Sigmoid colon (tissue), 7 donors: ENCODE measurements around the gene LAMA3. TPM values are rescaled to one million over a fixed set of nuclear protein-coding genes. Genes with fewer than 3 reads are reported as not detected.

Experiments
- DNase-seq: peaks from one replicate; pipeline ENCODE4 v3.0.0-alpha.2; 2019
- H3K27ac ChIP-seq, 4 donors: fragments of 200-600 bp; sonication (generic); one replicate each; pipeline ENCODE4 v1.5.1; 2016 to 2019; ENCODE audit warnings: mild to moderate bottlenecking in 1 of 4
- H3K27me3 ChIP-seq, 3 donors: fragments of 200-600 bp; sonication (generic); one replicate each; pipeline ENCODE4 v1.5.1; 2019; ENCODE audit warnings: mild to moderate bottlenecking in 1 of 3
- H3K36me3 ChIP-seq, 4 donors: fragments of 200-600 bp; sonication (generic); one replicate each; pipeline ENCODE4 v1.5.1; 2016 to 2019
- H3K4me1 ChIP-seq, 4 donors: fragments of 200-600 bp; sonication (generic); one replicate each; pipeline ENCODE4 v1.5.1; 2017 to 2019
- H3K4me3 ChIP-seq, 4 donors: fragments of 200-600 bp; sonication (generic); one replicate each; pipeline ENCODE4 v1.5.1; 2017 to 2019; ENCODE audit warnings: mild to moderate bottlenecking in 2 of 4, moderate library complexity in 1 of 4
- H3K9me3 ChIP-seq, 4 donors: fragments of 200-600 bp in 3 of 4; sonication (generic) in 3 of 4; one replicate each; pipeline versions ENCODE4 v1.5.1 to v1.6.1; 2013 to 2019
- CTCF ChIP-seq, 4 experiments: fragments of 450-650 bp in 3 of 4; fragments of 200-600 bp in 1 of 4; IDR thresholded peaks; one replicate each; pipeline ENCODE4 v1.5.1; 2016 to 2019; ENCODE audit warnings: antibody characterized with exemption in 4 of 4, mild to moderate bottlenecking in 3 of 4, moderate library complexity in 2 of 4
- EP300 ChIP-seq, 4 donors: sonication (generic); formaldehyde crosslinking; IDR thresholded peaks; one replicate each; pipeline ENCODE4 v1.6.1; 2017; ENCODE audit warnings: antibody characterized with exemption in 4 of 4
- POLR2A ChIP-seq, 2 donors: fragments of 450-650 bp; IDR thresholded peaks; one replicate each; pipeline ENCODE4 v1.6.1; 2016; ENCODE audit warnings: antibody characterized with exemption in 2 of 2, mild to moderate bottlenecking in 2 of 2, moderate library complexity in 2 of 2
- POLR2AphosphoS5 ChIP-seq, 4 donors: sonication (generic); formaldehyde crosslinking; IDR thresholded peaks; one replicate each; pipeline ENCODE4 v1.6.1; 2017; ENCODE audit warnings: antibody characterized with exemption in 4 of 4
- WGBS, 2 donors: extraction: QIAGEN DNeasy Blood & Tissue Kit; methylation state at CpG; one replicate each; pipeline ENCODE4 v1.1.7; 2013; 5-methylcytosine and 5-hydroxymethylcytosine counted together
- intact Hi-C: fragments of 100-400 bp; cut with DNase I; formaldehyde crosslinking; loops from one replicate; pipeline ENCODE4 v1.15.1; 2023
- polyA plus RNA-seq, 3 donors: library from polyadenylated mRNA; stranded (reverse); fragments of 200-250 nt; gene quantifications; one replicate each; pipeline ENCODE4 v1.2.3, GENCODE V29; 2013
- total RNA-seq, 4 donors: library from RNA; depleted of rRNA; stranded (reverse); fragments of >200 nt; gene quantifications; one replicate each; pipeline ENCODE4 v1.1.0, GENCODE V29; 2016
- donor health status: healthy with polysubstance abuse.
- donor health status: Bipolar disorder and iron deficiency.
- donor health status: healthy.

The LAMA3 gene
- total and polyA plus RNA-seq, 7 donors: 6.0 to 19.9 (median 14.1) TPM

GRCh38 chr18:23938901-23939341, 249.7 kb downstream of the LAMA3 start:
- DNase-seq: no peak
- Histone ChIP-seq H3K27me3 (no peaks in the 10 kb centered on the region), H3K36me3 (no peaks in the 10 kb centered on the region), H3K9me3 (no peaks in the 10 kb centered on the region), H3K27ac (no peak overlapping the region), H3K4me1 (no peaks in the 10 kb centered on the region), H3K4me3 (no peak overlapping the region)
- no peak for TF ChIP-seq CTCF (IDR thresholded peaks at IDR 0.05)
- no peak for TF ChIP-seq POLR2A (IDR thresholded peaks at IDR 0.05)
- no peak for TF ChIP-seq EP300 (IDR thresholded peaks at IDR 0.05)
- TF ChIP-seq POLR2AphosphoS5 (IDR thresholded peaks at IDR 0.05): no peak
- WGBS, 2 donors: 94 to 95% methylated on average over 5 of the region's 5 CpGs
- intact Hi-C loops: no loop called here

GRCh38 chr18:23939366-23939765, 250.1 kb downstream of the LAMA3 start:
- Histone ChIP-seq H3K27me3 (no peaks in the 10 kb centered on the region), H3K36me3 (no peaks in the 10 kb centered on the region), H3K4me3 (no peak overlapping the region), H3K27ac (no peak overlapping the region), H3K9me3 (no peaks in the 10 kb centered on the region), H3K4me1 (peaks cover 0 to 4% (median 2%) of the 10 kb centered on the region in 4 donors)
- intact Hi-C loops: no loop called here
- no peak for DNase-seq
- TF ChIP-seq EP300 (IDR thresholded peaks at IDR 0.05): no peak
- peak in 1 of 4 donors; percentile 6 for TF ChIP-seq POLR2AphosphoS5 (IDR thresholded peaks at IDR 0.05)
- WGBS, 2 donors: 87 to 91% methylated on average over 4 of the region's 4 CpGs

- no peaks in the 10 kb centered on the region for H3K27me3 ChIP-seq
- H3K4me3 ChIP-seq: no peak overlapping the region
- TF ChIP-seq POLR2AphosphoS5 (IDR thresholded peaks at IDR 0.05): no peak
- TF ChIP-seq EP300 (IDR thresholded peaks at IDR 0.05): no peak
- no peak overlapping the region for H3K27ac ChIP-seq
- WGBS, 2 donors: 92 to 93% methylated on average over 7 of the region's 7 CpGs
- H3K36me3 ChIP-seq: no peaks in the 10 kb centered on the region
- intact Hi-C loops: no loop called here
- H3K4me1 ChIP-seq: peaks cover 0 to 8% (median 4%) of the 10 kb centered on the region in 4 donors
- H3K9me3 ChIP-seq: no peaks in the 10 kb centered on the region
- no peak for DNase-seq
Observed at GRCh38 chr18:23939896-23940295, 250.6 kb downstream of the LAMA3 start.

- H3K27me3 ChIP-seq: no peaks in the 10 kb centered on the region
- H3K36me3 ChIP-seq: no peaks in the 10 kb centered on the region
- 91 to 93% methylated on average over 3 of the region's 3 CpGs for WGBS, 2 donors
- H3K4me1 ChIP-seq: peaks cover 0 to 8% (median 4%) of the 10 kb centered on the region in 4 donors
- H3K4me3 ChIP-seq: no peak overlapping the region
- no peaks in the 10 kb centered on the region for H3K9me3 ChIP-seq
- DNase-seq: no peak
- intact Hi-C loops: no loop called here
- TF ChIP-seq POLR2A (IDR thresholded peaks at IDR 0.05) (no peak), POLR2AphosphoS5 (IDR thresholded peaks at IDR 0.05) (no peak), CTCF (IDR thresholded peaks at IDR 0.05) (no peak)
- H3K27ac ChIP-seq: no peak overlapping the region
Observed at GRCh38 chr18:23941791-23942190, 252.5 kb downstream of the LAMA3 start.

GRCh38 chr18:23943104-23943503, 253.9 kb downstream of the LAMA3 start:
- H3K4me1 ChIP-seq: peaks cover 0 to 8% (median 4%) of the 10 kb centered on the region in 4 donors
- WGBS, 2 donors: 77 to 92% methylated on average over 6 of the region's 6 CpGs
- H3K9me3 ChIP-seq: no peaks in the 10 kb centered on the region
- intact Hi-C loops: no loop called here
- H3K27me3 ChIP-seq: no peaks in the 10 kb centered on the region
- H3K36me3 ChIP-seq: no peaks in the 10 kb centered on the region
- H3K4me3 ChIP-seq: no peak overlapping the region
- no peak for DNase-seq
- no peak overlapping the region for H3K27ac ChIP-seq
- TF ChIP-seq POLR2AphosphoS5 (IDR thresholded peaks at IDR 0.05) (no peak), EP300 (IDR thresholded peaks at IDR 0.05) (no peak), POLR2A (IDR thresholded peaks at IDR 0.05) (no peak), CTCF (IDR thresholded peaks at IDR 0.05) (no peak)
